Measurements from ENCODE around the gene SLC12A5. TPM values are rescaled to one million over a fixed set of nuclear protein-coding genes. Genes with fewer than 3 reads are reported as not detected.

Gene SLC12A5
- total and polyA plus RNA-seq, 2 donors (not counting 1 experiment from before 2014, with no cell fraction given), result 0.27 to 0.50 TPM

DNA sequence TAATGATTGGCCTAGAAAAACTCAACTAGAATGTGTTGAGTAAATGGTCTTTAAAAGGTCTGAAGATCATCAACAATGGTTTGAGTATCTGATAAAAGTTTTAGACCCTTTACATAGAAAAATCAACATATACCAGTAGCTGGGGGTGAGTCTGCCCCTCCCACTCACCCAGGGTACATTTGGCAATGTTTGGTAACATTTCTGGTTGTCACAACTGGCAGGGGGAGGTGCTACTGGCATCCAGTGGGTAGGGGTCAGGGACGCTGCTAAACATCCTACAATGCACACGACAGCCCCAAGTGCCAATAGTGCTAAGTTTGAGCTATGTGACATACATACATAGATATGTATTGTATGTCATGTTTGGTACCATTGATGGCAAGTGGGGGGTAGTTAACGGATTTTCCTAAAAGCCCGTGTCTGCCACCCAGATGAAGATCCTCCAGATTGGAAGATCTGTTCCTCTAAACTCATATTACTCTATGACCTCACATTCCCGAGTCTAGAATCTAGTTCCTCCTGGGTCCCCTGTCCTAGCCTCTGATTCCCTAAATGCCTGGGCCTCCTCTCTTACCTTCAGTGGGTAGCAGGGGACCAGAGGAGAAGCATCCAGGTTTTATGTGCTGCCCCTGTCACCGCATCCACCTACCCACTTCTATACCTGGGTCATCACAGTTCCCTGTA is 22.9 kb upstream of the SLC12A5 start:
- H3K27ac ChIP-seq (ENCODE audit: insufficient read depth, low read length), result no peak overlapping the region
- H3K9ac ChIP-seq (ENCODE audit: insufficient read depth, low read length), result no peak overlapping the region
- H3K9me3 ChIP-seq (ENCODE audit: control insufficient read depth, insufficient read depth, low read depth, low read length), result no peaks in the 10 kb centered on the region
- no peaks in the 10 kb centered on the region for H3K4me1 ChIP-seq (ENCODE audit: control insufficient read depth, extremely low read depth, insufficient read depth, low read length)
- H2AFZ ChIP-seq (ENCODE audit: low read length), result no peak overlapping the region
- TF ChIP-seq, protein P1, sequence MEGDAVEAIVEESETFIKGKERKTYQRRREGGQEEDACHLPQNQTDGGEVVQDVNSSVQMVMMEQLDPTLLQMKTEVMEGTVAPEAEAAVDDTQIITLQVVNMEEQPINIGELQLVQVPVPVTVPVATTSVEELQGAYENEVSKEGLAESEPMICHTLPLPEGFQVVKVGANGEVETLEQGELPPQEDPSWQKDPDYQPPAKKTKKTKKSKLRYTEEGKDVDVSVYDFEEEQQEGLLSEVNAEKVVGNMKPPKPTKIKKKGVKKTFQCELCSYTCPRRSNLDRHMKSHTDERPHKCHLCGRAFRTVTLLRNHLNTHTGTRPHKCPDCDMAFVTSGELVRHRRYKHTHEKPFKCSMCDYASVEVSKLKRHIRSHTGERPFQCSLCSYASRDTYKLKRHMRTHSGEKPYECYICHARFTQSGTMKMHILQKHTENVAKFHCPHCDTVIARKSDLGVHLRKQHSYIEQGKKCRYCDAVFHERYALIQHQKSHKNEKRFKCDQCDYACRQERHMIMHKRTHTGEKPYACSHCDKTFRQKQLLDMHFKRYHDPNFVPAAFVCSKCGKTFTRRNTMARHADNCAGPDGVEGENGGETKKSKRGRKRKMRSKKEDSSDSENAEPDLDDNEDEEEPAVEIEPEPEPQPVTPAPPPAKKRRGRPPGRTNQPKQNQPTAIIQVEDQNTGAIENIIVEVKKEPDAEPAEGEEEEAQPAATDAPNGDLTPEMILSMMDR (conservative IDR thresholded peaks at IDR 0.05 in 1 of 2, IDR thresholded peaks at IDR 0.05 in 1 of 2; ENCODE audit: low read depth in 1 of 2, low read length in 2 of 2), result no peak
- no peak for TF ChIP-seq EZH2 (IDR thresholded peaks at IDR 0.05; ENCODE audit: low read length, missing control alignments)
- H4K20me1 ChIP-seq (ENCODE audit: control insufficient read depth, extremely low read depth, insufficient read depth, low read length), result no peaks in the 10 kb centered on the region
- no peak overlapping the region for H3K4me3 ChIP-seq (replicated peaks in 1 of 4; ENCODE audit: control extremely low read depth in 1 of 4, insufficient read depth in 1 of 4, low read depth in 3 of 4, low read length in 4 of 4)
- H3K27me3 ChIP-seq (ENCODE audit: control insufficient read depth, insufficient read depth, low read length), result peaks cover 49% of the 10 kb centered on the region
- H3K79me2 ChIP-seq (ENCODE audit: control insufficient read depth, insufficient read depth, low read length), result no peaks in the 10 kb centered on the region
- no peak for DNase-seq (ENCODE audit: low read depth in 2 of 2)
- H3K36me3 ChIP-seq (ENCODE audit: control insufficient read depth, insufficient read depth, low read length), result no peaks in the 10 kb centered on the region
- no peak overlapping the region for H3K4me2 ChIP-seq (ENCODE audit: extremely low read depth, insufficient read depth, low read length)

DNA sequence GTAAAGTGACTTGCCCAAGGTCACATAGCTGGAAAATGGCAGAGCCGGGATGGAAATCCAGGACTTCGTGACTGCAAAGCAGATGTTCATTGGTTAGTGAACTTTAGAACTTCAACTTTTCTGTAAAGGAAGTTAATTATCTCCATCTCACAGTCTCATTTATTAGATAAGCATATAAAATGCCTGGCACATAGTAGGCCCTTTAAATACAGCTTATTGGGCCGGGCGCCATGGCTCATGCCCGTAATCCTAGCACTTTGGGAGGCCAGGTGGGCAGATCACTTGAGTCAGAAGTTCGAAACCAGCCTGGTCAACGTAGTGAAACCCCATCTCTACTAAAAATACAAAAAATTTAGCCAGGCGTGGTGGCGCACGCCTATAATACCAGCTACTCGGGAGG is 22.1 kb upstream of the SLC12A5 start:
- no peak overlapping the region for H3K27ac ChIP-seq (ENCODE audit: insufficient read depth, low read length)
- DNase-seq (ENCODE audit: low read depth in 2 of 2), result no peak
- no peak overlapping the region for H3K4me3 ChIP-seq (replicated peaks in 1 of 4; ENCODE audit: control extremely low read depth in 1 of 4, insufficient read depth in 1 of 4, low read depth in 3 of 4, low read length in 4 of 4)
- no peaks in the 10 kb centered on the region for H3K9me3 ChIP-seq (ENCODE audit: control insufficient read depth, insufficient read depth, low read depth, low read length)
- H3K27me3 ChIP-seq (ENCODE audit: control insufficient read depth, insufficient read depth, low read length), result peaks cover 57% of the 10 kb centered on the region
- no peak overlapping the region for H3K4me2 ChIP-seq (ENCODE audit: extremely low read depth, insufficient read depth, low read length)
- TF ChIP-seq EZH2 (IDR thresholded peaks at IDR 0.05; ENCODE audit: low read length, missing control alignments), result no peak
- TF ChIP-seq, protein P1 (conservative IDR thresholded peaks at IDR 0.05 in 1 of 2, IDR thresholded peaks at IDR 0.05 in 1 of 2; ENCODE audit: low read depth in 1 of 2, low read length in 2 of 2), result no peak
- H2AFZ ChIP-seq (ENCODE audit: low read length), result no peak overlapping the region
- H3K4me1 ChIP-seq (ENCODE audit: control insufficient read depth, extremely low read depth, insufficient read depth, low read length), result no peaks in the 10 kb centered on the region
- no peaks in the 10 kb centered on the region for H3K79me2 ChIP-seq (ENCODE audit: control insufficient read depth, insufficient read depth, low read length)
- no peaks in the 10 kb centered on the region for H4K20me1 ChIP-seq (ENCODE audit: control insufficient read depth, extremely low read depth, insufficient read depth, low read length)
- no peaks in the 10 kb centered on the region for H3K36me3 ChIP-seq (ENCODE audit: control insufficient read depth, insufficient read depth, low read length)
- H3K9ac ChIP-seq (ENCODE audit: insufficient read depth, low read length), result no peak overlapping the region

DNA sequence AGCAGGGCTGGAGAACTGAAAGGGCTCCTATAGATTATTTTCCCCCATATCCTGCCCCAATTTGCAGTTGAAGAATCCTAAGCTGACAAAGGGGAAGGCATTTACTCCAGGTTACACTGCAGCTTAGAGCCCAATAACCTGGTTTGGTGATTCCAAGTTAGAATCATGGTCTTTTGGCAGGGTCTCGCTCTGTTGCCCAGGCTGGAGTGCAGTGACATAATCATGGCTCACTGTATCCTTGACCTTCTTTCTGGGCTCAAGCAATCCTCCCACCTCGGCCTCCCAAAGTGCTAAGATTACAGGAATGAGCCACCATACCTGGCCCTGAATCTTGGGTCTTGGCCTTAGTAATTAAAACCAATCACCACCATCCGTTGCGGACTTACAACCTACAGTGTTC is 21.3 kb upstream of the SLC12A5 start:
- Histone ChIP-seq H3K36me3 (ENCODE audit: control insufficient read depth, insufficient read depth, low read length) (no peaks in the 10 kb centered on the region), H3K4me2 (ENCODE audit: extremely low read depth, insufficient read depth, low read length) (no peak overlapping the region), H3K9ac (ENCODE audit: insufficient read depth, low read length) (no peak overlapping the region), H3K4me1 (ENCODE audit: control insufficient read depth, extremely low read depth, insufficient read depth, low read length) (no peaks in the 10 kb centered on the region), H3K27me3 (ENCODE audit: control insufficient read depth, insufficient read depth, low read length) (peaks cover 64% of the 10 kb centered on the region), H4K20me1 (ENCODE audit: control insufficient read depth, extremely low read depth, insufficient read depth, low read length) (no peaks in the 10 kb centered on the region), H2AFZ (ENCODE audit: low read length) (no peak overlapping the region), H3K79me2 (ENCODE audit: control insufficient read depth, insufficient read depth, low read length) (no peaks in the 10 kb centered on the region), H3K4me3 (replicated peaks in 1 of 4; ENCODE audit: control extremely low read depth in 1 of 4, insufficient read depth in 1 of 4, low read depth in 3 of 4, low read length in 4 of 4) (no peak overlapping the region), H3K9me3 (ENCODE audit: control insufficient read depth, insufficient read depth, low read depth, low read length) (no peaks in the 10 kb centered on the region), H3K27ac (ENCODE audit: insufficient read depth, low read length) (no peak overlapping the region)
- DNase-seq (ENCODE audit: low read depth in 2 of 2), result no peak
- TF ChIP-seq, protein P1 (conservative IDR thresholded peaks at IDR 0.05 in 1 of 2, IDR thresholded peaks at IDR 0.05 in 1 of 2; ENCODE audit: low read depth in 1 of 2, low read length in 2 of 2), result no peak
- TF ChIP-seq EZH2 (IDR thresholded peaks at IDR 0.05; ENCODE audit: low read length, missing control alignments), result no peak
